Pancreas (tissue), 10 donors: ENCODE measurements around the gene BRI3BP. TPM values are rescaled to one million over a fixed set of nuclear protein-coding genes. Genes with fewer than 3 reads are reported as not detected.
A peak's percentile ranks its signal among the peaks of the same experiment; 100 is the strongest.

Experiments used
- ATAC-seq, 4 donors: fragments of 200-7000 bp; cut with Tn5 transposase; one replicate each; pipeline versions ENCODE4 v1.8.0 to v1.9.1; 2020; ENCODE audit warnings: mild to moderate bottlenecking in 4 of 4, moderate library complexity in 4 of 4
- DNase-seq, 6 donors: peaks; one replicate each; pipeline ENCODE4 v3.0.0-alpha.2; 2020
- FAIRE-seq: peaks from 2 replicates; lab custom pipeline; 2012; peaks lifted over from hg19 to GRCh38; lab: Jason Lieb, UNC
- H3K27ac ChIP-seq, 4 donors: fragments of 200-600 bp; sonication (generic); 1 replicate in 3 of 4; 2 replicates in 1 of 4; pipeline versions ENCODE4 v1.5.0 to v1.8.0; 2020
- H3K27me3 ChIP-seq, 4 donors: fragments of 200-600 bp; one replicate each; pipeline ENCODE4 v1.8.0; 2021
- H3K36me3 ChIP-seq, 3 donors: fragments of 200-600 bp; sonication (generic) in 1 of 3; one replicate each; pipeline versions ENCODE4 v1.5.0 to v1.8.0; 2020 to 2021
- H3K4me1 ChIP-seq, 3 donors: fragments of 200-600 bp; one replicate each; pipeline ENCODE4 v1.8.0; 2021
- H3K4me3 ChIP-seq, 4 donors: fragments of 200-600 bp; sonication (generic) in 2 of 4; one replicate each; pipeline versions ENCODE4 v1.5.0 to v1.8.0; 2020 to 2021
- H3K9me3 ChIP-seq, 4 donors: fragments of 200-600 bp; one replicate each; pipeline ENCODE4 v1.8.0; 2021
- WGBS, 2 donors: extraction: QIAGEN DNeasy Blood & Tissue Kit; methylation state at CpG; one replicate each; pipeline ENCODE4 v1.1.7; 2013; 5-methylcytosine and 5-hydroxymethylcytosine counted together
- intact Hi-C, 3 donors: fragments of 100-400 bp; cut with DNase I; formaldehyde crosslinking; loops; one replicate each; pipeline versions ENCODE4 v1.11.1 to v1.14.2; 2022
- polyA plus RNA-seq, 2 donors: library from polyadenylated mRNA; stranded (reverse); fragments of 200-250 nt; gene quantifications; one replicate each; pipeline ENCODE4 v1.2.3, GENCODE V29; 2013
- total RNA-seq, 6 donors: library from RNA; stranded (reverse); fragmentation: NEBNext Ultra II Directional in 4 of 6; extraction: Animal tissue kit (Norgen Biotek cat#: 25700) in 4 of 6; gene quantifications; one replicate each; pipeline versions ENCODE4 v1.2.1 to v1.2.4, GENCODE V29; 2021 to 2023
- TF ChIP-seq, protein P1 (sequence below), 4 donors: fragments of 200-600 bp; sonication (generic) in 3 of 4; IDR thresholded peaks; one replicate each; pipeline versions ENCODE4 v1.5.0 to v1.8.0; 2021; ENCODE audit warnings: antibody characterized with exemption in 4 of 4
- donor health status: healthy with polysubstance abuse.
- donor health status: DM: no; HTN: no; CAD: no; lungs with moderate emphysema.
- donor health status: DM: no; HTN: no; CAD: no.
- donor health status: control.
- donor health status: control.
- donor health status: Bipolar disorder and iron deficiency.
- donor health status: DM: yes; HTN: yes; CAD: no.
- donor health status: DM: no; HTN: no; CAD: no.
- donor health status: DM: no; HTN: no; CAD: no.
- donor health status: DM: yes; HTN: yes; CAD: no.

Gene BRI3BP
- total and polyA plus RNA-seq, 8 donors: 1.5 to 10.6 (median 5.0) TPM

DNA sequence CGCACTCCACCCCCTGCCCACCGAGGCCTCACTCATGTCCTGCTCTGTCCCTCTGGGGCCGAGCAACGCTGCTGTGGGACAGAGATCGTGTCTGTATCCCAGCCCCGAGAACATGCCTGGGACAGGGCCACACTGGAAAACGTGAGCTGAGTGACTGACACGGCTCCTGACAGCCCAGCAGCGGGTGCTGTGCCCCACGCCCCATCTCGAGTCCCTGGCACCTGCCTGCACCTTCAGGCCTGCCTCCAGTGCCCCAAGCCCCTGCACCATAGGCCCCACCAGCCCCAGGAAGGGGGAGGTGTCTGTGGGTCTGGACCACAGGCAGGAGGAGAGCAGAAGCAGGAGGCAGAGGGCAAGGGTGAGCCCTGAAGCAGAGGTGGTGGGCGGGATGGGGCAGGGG, 44.4 kb upstream of the BRI3BP start:
- Histone ChIP-seq H3K27ac (no peak overlapping the region), H3K36me3 (peaks cover 0 to 41% (median 4%) of the 10 kb centered on the region in 3 donors)
- DNase-seq: no peak

DNA sequence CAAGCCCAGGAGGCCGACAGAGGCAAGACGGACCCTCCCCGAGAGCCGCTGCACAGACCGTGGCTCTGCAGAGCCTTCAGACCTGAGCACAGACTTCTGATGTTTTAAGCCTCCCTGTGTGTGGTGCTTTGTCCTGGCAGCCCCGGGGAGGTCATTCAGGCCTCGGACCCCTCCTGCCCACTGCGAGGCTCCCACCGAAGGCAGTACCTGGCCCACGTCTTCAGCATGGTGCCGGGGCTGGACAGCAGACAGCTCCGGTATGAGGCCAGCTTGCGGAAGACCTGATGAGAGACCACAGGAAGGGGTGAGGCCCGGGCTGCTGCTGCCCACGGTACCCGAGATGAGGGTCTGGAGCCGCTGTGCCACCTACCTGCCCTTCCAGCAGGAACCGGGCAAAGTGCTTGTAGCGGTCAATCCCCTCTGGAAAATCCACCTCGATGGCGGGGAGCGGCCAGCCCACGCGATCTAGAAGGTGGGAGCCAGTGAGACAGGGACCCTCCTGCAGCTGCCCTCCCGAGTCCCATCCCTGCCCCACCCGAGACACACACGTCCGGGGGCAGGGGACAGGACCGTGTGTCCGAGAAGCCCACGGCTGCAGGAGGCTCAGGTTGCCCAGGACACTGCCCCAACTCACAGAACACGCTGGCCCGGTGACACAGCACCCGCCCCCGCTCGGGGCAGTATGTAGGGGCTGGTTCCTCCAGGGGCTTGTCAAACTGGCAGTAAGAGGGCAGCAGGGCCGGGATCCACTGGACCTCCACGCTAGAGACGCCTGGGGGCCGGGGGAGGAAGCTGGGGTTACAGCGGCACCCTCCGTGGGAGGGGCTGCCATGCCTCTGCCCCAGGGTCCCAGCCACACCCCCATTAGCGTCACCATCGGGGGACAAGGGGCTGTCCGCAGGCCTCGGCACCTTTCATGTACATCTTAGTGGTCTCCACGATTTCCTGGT, 43.4 kb upstream of the BRI3BP start:
- Histone ChIP-seq H3K4me3 (no peak overlapping the region), H3K4me1 (no peaks in the 10 kb centered on the region), H3K36me3 (peaks cover 0 to 41% (median 4%) of the 10 kb centered on the region in 3 donors), H3K27me3 (no peaks in the 10 kb centered on the region), H3K9me3 (no peaks in the 10 kb centered on the region), H3K27ac (no peak overlapping the region)
- intact Hi-C loops: no loop called here
- DNase-seq (peak in 1 of 6 donors; percentile 69), ATAC-seq (no peak), FAIRE-seq (no peak)
- WGBS, 2 donors: 92 to 95% methylated on average over 45 to 47 of the region's 47 CpGs
- TF ChIP-seq, protein P1, sequence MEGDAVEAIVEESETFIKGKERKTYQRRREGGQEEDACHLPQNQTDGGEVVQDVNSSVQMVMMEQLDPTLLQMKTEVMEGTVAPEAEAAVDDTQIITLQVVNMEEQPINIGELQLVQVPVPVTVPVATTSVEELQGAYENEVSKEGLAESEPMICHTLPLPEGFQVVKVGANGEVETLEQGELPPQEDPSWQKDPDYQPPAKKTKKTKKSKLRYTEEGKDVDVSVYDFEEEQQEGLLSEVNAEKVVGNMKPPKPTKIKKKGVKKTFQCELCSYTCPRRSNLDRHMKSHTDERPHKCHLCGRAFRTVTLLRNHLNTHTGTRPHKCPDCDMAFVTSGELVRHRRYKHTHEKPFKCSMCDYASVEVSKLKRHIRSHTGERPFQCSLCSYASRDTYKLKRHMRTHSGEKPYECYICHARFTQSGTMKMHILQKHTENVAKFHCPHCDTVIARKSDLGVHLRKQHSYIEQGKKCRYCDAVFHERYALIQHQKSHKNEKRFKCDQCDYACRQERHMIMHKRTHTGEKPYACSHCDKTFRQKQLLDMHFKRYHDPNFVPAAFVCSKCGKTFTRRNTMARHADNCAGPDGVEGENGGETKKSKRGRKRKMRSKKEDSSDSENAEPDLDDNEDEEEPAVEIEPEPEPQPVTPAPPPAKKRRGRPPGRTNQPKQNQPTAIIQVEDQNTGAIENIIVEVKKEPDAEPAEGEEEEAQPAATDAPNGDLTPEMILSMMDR (IDR thresholded peaks at IDR 0.05): no peak

More for the DNA sequence above, 44.4 kb upstream of the BRI3BP start:
- FAIRE-seq (no peak), ATAC-seq (no peak)
- no peaks in the 10 kb centered on the region for H3K27me3 ChIP-seq
- no peaks in the 10 kb centered on the region for H3K9me3 ChIP-seq
- no peaks in the 10 kb centered on the region for H3K4me1 ChIP-seq
- no peak overlapping the region for H3K4me3 ChIP-seq
- intact Hi-C loops: no loop called here
- 92 to 95% methylated on average over 12 of the region's 12 CpGs for WGBS, 2 donors
- TF ChIP-seq, protein P1 (IDR thresholded peaks at IDR 0.05): no peak

DNA sequence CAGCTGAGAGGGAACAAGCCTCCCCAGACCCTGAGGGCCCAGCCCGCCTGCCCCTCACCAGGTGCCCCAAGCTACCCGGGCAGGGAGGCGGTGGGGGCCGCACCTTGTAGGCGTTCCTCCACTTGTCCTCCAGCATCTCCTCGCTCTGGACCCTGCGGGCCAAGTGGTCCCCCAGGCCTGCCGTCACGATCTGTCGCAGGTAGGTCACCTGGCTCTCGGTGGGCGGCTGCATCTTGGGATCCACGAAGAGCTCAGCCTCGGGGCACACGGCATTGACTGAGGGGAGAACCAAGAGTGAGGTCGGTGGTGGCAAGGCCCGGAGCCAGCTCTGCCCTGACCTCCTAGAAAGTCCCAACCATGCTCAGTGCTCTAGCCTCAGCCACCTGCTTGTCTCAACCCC, 41.1 kb upstream of the BRI3BP start:
- no peaks in the 10 kb centered on the region for H3K27me3 ChIP-seq
- no peak overlapping the region for H3K4me3 ChIP-seq
- H3K27ac ChIP-seq: no peak overlapping the region
- H3K4me1 ChIP-seq: no peaks in the 10 kb centered on the region
- H3K9me3 ChIP-seq: no peaks in the 10 kb centered on the region
- intact Hi-C loops: no loop called here
- ATAC-seq (no peak), FAIRE-seq (no peak), DNase-seq (peak in 1 of 6 donors; percentile 68)
- WGBS, 2 donors: 94 to 95% methylated on average over 17 of the region's 17 CpGs
- peaks cover 0 to 54% (median 4%) of the 10 kb centered on the region in 3 donors for H3K36me3 ChIP-seq
- TF ChIP-seq, protein P1 (IDR thresholded peaks at IDR 0.05): no peak

DNA sequence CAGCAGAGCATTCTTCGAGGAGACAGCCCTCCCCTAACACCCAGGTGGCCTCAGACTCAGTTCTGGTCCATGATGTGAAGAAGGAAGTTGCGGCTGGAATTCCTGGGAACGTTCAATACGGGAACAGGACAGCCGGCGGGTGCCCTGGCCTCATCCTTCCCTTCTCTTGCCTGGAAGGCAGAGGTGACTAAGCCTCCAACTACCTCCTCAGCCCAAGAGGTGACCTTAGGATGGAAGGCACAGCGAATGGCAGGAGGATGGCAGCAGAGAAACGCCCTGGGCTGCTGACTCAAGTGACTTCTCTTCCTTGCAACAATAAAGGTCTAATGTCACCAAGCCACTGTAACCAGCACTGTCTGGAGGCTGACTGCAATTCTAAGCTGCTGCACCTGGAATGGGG, 40.6 kb upstream of the BRI3BP start:
- FAIRE-seq (no peak), DNase-seq (no peak), ATAC-seq (no peak)
- H3K9me3 ChIP-seq: no peaks in the 10 kb centered on the region
- no peak overlapping the region for H3K4me3 ChIP-seq
- no peaks in the 10 kb centered on the region for H3K27me3 ChIP-seq
- TF ChIP-seq, protein P1 (IDR thresholded peaks at IDR 0.05): no peak
- H3K4me1 ChIP-seq: no peaks in the 10 kb centered on the region
- H3K27ac ChIP-seq: no peak overlapping the region
- intact Hi-C loops: no loop called here
- WGBS, 2 donors: 66 to 78% methylated on average over 8 of the region's 8 CpGs
- H3K36me3 ChIP-seq: peaks cover 0 to 49% (median 4%) of the 10 kb centered on the region in 3 donors
